HepG2 (cell line): ENCODE data around the gene SDK2.

ENCODE experiments used
- CHD4 ChIP-seq: fragments of 200-600 bp; sonication (generic); IDR thresholded peaks from 2 replicates; pipeline ENCODE4 v1.7.0; 2017; ENCODE audit warnings: mild to moderate bottlenecking, low read length, borderline replicate concordance
- HDAC2 ChIP-seq: sonication (generic); formaldehyde crosslinking; IDR thresholded peaks from 2 replicates; pipeline ENCODE4 v1.4.0; 2020; ENCODE audit warnings: missing genetic modification reagents
- MAX ChIP-seq: IDR thresholded peaks from 2 replicates; pipeline ENCODE4 v1.6.1; 2012; ENCODE audit warnings: inconsistent platforms
- ZBTB40 ChIP-seq, 2 experiments: fragments of 450-650 bp in 1 of 2; sonication (generic) in 1 of 2; formaldehyde crosslinking in 1 of 2; IDR thresholded peaks; 2 replicates each; pipeline versions ENCODE4 v1.6.1 to v1.8.0; 2016 to 2022; ENCODE audit warnings: antibody characterized with exemption in 1 of 2, mild to moderate bottlenecking in 1 of 2, missing genetic modification reagents in 1 of 2
- ZNF788 ChIP-seq: sonication (generic); formaldehyde crosslinking; IDR thresholded peaks from 2 replicates; pipeline ENCODE4 v1.5.0; 2020; ENCODE audit warnings: mild to moderate bottlenecking, missing genetic modification reagents, borderline replicate concordance
- TF ChIP-seq, protein P1 (sequence below), 2 experiments: sonication (generic) in 1 of 2; formaldehyde crosslinking in 1 of 2; IDR thresholded peaks; 2 replicates each; pipeline versions ENCODE4 v1.5.1 to v1.6.1; 2011 to 2020; ENCODE audit warnings: borderline replicate concordance in 1 of 2, low read depth in 1 of 2, low read length in 1 of 2, mild to moderate bottlenecking in 1 of 2, missing genetic modification reagents in 1 of 2, moderate library complexity in 1 of 2
- TF ChIP-seq, protein P2 (sequence below): sonication (generic); formaldehyde crosslinking; IDR thresholded peaks from 2 replicates; pipeline ENCODE4 v1.5.0; 2020; ENCODE audit warnings: mild to moderate bottlenecking, missing genetic modification reagents, moderate library complexity

- TF ChIP-seq, protein P1, sequence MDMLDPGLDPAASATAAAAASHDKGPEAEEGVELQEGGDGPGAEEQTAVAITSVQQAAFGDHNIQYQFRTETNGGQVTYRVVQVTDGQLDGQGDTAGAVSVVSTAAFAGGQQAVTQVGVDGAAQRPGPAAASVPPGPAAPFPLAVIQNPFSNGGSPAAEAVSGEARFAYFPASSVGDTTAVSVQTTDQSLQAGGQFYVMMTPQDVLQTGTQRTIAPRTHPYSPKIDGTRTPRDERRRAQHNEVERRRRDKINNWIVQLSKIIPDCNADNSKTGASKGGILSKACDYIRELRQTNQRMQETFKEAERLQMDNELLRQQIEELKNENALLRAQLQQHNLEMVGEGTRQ (IDR thresholded peaks at IDR 0.05; ENCODE audit: low read depth, low read length) = no peak
- TF ChIP-seq, protein P1 (CRISPR knock-in tag; IDR thresholded peaks at IDR 0.05; ENCODE audit: borderline replicate concordance) = no peak
- TF ChIP-seq, protein P2, sequence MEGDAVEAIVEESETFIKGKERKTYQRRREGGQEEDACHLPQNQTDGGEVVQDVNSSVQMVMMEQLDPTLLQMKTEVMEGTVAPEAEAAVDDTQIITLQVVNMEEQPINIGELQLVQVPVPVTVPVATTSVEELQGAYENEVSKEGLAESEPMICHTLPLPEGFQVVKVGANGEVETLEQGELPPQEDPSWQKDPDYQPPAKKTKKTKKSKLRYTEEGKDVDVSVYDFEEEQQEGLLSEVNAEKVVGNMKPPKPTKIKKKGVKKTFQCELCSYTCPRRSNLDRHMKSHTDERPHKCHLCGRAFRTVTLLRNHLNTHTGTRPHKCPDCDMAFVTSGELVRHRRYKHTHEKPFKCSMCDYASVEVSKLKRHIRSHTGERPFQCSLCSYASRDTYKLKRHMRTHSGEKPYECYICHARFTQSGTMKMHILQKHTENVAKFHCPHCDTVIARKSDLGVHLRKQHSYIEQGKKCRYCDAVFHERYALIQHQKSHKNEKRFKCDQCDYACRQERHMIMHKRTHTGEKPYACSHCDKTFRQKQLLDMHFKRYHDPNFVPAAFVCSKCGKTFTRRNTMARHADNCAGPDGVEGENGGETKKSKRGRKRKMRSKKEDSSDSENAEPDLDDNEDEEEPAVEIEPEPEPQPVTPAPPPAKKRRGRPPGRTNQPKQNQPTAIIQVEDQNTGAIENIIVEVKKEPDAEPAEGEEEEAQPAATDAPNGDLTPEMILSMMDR (CRISPR knock-in tag) = no peak
- TF ChIP-seq CHD4 (no peak), MAX (no peak), ZBTB40 (IDR thresholded peaks at IDR 0.05) (no peak), ZBTB40 (CRISPR knock-in tag; IDR thresholded peaks at IDR 0.05) (no peak), ZNF788 (CRISPR knock-in tag) (no peak), HDAC2 (CRISPR knock-in tag) (no peak)
These were observed 295.5 kb downstream of the SDK2 start for GRCh38 chr17:73348829-73349095.
